ENCODE results near the gene SNX20. TPM values are rescaled to one million over a fixed set of nuclear protein-coding genes. Genes with fewer than 3 reads are reported as not detected.

The SNX20 gene
- polyA plus RNA-seq, 1 experiment = not detected

DNA sequence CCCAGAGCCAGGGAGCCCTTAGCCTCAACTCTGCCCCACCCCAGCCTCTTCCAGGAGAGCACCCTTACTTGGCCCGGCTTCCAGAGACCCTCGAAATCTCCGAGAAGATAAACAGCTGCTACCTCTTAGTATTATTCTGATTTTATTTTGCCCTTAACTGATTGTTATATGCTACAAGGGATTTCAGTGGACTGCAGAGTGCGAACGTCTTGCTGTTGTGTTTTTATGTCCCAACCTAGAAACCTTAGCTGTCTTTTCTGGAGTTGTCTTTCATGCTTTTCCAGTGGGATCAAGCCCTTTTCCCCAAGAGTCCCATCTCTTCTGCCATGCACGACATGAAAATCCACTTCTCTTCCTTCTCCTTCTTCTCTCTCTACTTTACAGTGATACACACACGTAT, 47.0 kb downstream of the SNX20 start:
- no peak for DNase-seq (ENCODE audit: low read depth, low spot score)
- Histone ChIP-seq H3K27me3 (ENCODE audit: control insufficient read depth, insufficient read depth, low read length) (no peaks in the 10 kb centered on the region), H3K4me3 (ENCODE audit: low read depth, low read length) (no peak overlapping the region), H3K9me3 (ENCODE audit: control insufficient read depth, insufficient read depth, low read length) (no peaks in the 10 kb centered on the region; the same call in 1 of the 2 replicates), H3K27ac (ENCODE audit: low read depth, low read length) (no peak overlapping the region)
- ChIA-PET POLR2A (no interaction called here), CTCF (interaction anchor here (0.6 to 3.1 kb wide), 2 partner anchors 31 to 1126 kb away, joined by 3 to 12 read pairs; no protein-coding TSS in a partner anchor)
- no peak for TF ChIP-seq CTCF (IDR thresholded peaks at IDR 0.05; ENCODE audit: low read depth, low read length)

DNA sequence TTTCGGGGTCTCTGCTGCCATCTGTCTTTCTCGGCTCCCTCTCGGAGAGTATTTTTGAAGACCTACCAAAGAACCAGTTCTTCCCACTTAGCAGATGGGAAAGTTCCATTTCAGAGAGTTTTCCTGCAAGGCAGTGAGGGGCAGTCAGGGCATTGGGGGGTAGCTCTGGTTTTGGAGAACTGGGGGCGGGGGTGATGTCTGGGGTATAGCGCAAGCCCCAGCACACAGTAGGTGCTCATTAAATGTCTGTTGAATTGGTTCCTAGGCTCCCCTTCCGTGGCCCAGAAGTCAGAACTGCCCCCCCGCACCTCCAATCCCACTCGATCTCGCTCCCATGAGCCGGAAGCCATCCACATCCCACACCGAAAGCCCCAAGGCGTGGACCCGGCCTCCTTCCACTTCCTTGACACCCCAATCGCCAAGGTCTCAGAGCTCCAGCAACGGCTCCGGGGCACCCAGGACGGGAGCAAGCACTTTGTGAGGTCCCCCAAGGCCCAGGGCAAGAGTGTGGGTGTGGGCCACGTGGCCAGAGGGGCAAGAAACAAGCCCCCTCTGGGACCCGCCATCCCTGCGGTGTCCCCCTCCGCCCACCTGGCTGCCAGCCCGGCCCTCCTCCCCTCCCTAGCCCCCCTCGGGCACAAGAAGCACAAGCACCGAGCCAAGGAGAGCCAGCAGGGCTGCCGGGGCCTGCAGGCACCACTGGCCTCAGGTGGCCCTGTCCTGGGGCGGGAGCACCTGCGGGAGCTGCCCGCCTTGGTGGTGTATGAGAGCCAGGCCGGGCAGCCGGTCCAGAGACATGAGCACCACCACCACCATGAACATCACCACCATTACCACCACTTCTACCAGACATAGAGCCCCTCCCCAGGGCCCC, 47.9 kb downstream of the SNX20 start:
- ChIA-PET POLR2A (no interaction called here), CTCF (interaction anchor here (0.6 kb wide), 2 partner anchors 32 to 1127 kb away, joined by 3 read pairs; no protein-coding TSS in a partner anchor)
- no peak overlapping the region for H3K4me3 ChIP-seq (ENCODE audit: low read depth, low read length)
- H3K27me3 ChIP-seq (ENCODE audit: control insufficient read depth, insufficient read depth, low read length) = no peaks in the 10 kb centered on the region
- no peaks in the 10 kb centered on the region; the same call in 1 of the 2 replicates for H3K9me3 ChIP-seq (ENCODE audit: control insufficient read depth, insufficient read depth, low read length)
- H3K27ac ChIP-seq (ENCODE audit: low read depth, low read length) = no peak overlapping the region
- TF ChIP-seq CTCF (IDR thresholded peaks at IDR 0.05; ENCODE audit: low read depth, low read length) = no peak
- DNase-seq (ENCODE audit: low read depth, low spot score) = no peak

- ChIA-PET POLR2A (no interaction called here), CTCF (no interaction called here)
- H3K27ac ChIP-seq (ENCODE audit: low read depth, low read length) = no peak overlapping the region
- TF ChIP-seq CTCF (IDR thresholded peaks at IDR 0.05; ENCODE audit: low read depth, low read length) = no peak
- no peaks in the 10 kb centered on the region; the same call in 1 of the 2 replicates for H3K9me3 ChIP-seq (ENCODE audit: control insufficient read depth, insufficient read depth, low read length)
- H3K27me3 ChIP-seq (ENCODE audit: control insufficient read depth, insufficient read depth, low read length) = peaks cover 3% of the 10 kb centered on the region
- no peak overlapping the region for H3K4me3 ChIP-seq (ENCODE audit: low read depth, low read length)
- DNase-seq (ENCODE audit: low read depth, low spot score) = no peak
Measured at GRCh38 chr16:50631985-50632576, 49.0 kb downstream of the SNX20 start.

- Histone ChIP-seq H3K27ac (ENCODE audit: low read depth, low read length) (no peak overlapping the region), H3K4me3 (ENCODE audit: low read depth, low read length) (no peak overlapping the region), H3K27me3 (ENCODE audit: control insufficient read depth, insufficient read depth, low read length) (peaks cover 3% of the 10 kb centered on the region), H3K9me3 (ENCODE audit: control insufficient read depth, insufficient read depth, low read length) (no peaks in the 10 kb centered on the region; the same call in 1 of the 2 replicates)
- CTCF ChIA-PET = no interaction called here
- TF ChIP-seq CTCF (IDR thresholded peaks at IDR 0.05; ENCODE audit: low read depth, low read length) = no peak
- DNase-seq (ENCODE audit: low read depth, low spot score) = no peak
- POLR2A ChIA-PET = no interaction called here
Measured at GRCh38 chr16:50631249-50631984, 49.7 kb downstream of the SNX20 start.
